GM18861 (cell line): ENCODE data around the gene CHST2.

Experiments used
- ATAC-seq: cut with Tn5 transposase; IDR thresholded peaks from one replicate; pipeline ENCODE4 v1.9.1; 2021; ENCODE audit not compliant: unreplicated experiment

Gene CHST2

GRCh38 chr3:143098032-143098764 lies 21.4 kb upstream of the CHST2 start:
- ATAC-seq: no peak

DNA sequence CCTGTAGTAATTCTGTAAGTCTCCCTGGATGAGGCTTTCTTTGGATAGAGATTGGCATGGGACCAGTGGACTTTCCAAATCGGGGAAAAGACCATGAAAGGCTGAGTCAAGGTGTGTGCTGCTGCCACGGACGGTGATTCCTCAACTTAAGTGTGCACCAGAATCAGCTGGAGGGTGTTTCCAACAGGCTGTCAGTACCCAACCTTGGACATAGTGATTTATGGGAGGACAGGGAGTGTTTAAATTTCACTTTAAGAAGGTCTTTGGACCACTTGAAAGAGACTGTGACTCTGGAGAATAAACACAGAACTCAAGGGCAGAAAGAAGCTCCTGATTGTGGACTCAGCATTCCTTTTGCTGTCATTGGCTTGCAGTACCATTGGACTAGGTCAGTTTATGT lies 20.4 kb upstream of the CHST2 start:
- ATAC-seq: no peak

DNA sequence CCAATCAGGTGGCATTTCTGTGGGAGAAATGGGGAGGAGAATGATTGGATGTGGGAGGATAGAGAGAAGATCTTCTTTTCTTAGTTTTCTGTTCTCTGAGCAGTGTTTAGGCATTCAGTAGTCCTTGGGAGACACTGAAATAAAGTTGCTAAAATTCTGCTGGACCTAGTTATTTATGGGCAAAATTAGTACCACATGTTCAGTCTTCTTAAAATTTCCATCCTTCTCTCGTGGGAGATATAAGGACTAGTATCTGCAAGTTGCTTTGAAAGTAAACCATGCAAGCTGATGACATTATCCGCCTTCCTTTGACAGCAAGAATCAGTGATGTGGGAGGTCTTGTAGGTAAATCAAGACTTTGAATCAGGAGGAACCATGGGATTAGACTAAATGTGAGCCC lies 19.9 kb upstream of the CHST2 start:
- ATAC-seq: no peak

DNA sequence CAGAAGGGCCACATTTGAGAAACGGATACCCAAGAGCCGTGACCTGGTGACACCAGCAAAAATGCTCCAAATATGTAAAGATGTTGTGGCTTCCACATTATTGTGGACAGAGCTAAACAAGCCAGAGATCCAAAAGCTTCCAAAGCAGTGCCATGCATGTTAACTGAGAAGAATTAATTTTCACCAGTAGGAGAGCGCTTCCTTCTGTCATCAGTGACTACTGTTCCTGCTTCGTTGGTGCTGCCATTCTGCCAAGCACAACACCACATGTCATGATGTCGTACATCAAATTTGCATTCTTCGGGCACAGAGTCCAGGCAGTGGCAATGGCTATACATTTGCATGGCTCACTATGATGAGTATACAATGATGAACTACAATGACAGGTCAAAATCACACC lies 19.1 kb upstream of the CHST2 start:
- no peak for ATAC-seq

GRCh38 chr3:143101792-143102381 lies 17.7 kb upstream of the CHST2 start:
- ATAC-seq: no peak

DNA sequence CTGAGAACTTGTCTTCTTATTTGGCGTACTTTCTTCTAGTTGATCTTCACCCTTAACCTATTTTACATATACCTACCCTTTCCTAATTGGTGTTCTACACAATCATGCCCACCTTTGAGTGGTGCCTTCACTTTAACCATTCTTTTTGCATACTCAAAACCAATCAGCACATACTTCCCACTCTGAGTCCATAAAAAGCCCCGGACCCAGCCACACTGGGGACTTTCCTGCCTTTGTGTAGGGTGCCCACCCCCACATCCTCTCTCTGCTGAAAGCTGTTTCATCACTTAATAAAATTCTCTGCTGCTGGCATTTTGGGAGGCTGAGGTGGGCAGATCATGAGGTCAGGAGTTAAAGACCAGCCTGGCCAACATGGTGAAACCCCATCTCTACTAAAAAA lies 15.9 kb upstream of the CHST2 start:
- no peak for ATAC-seq

- no peak for ATAC-seq
Observed at GRCh38 chr3:143105170-143105569, 14.4 kb upstream of the CHST2 start.

DNA sequence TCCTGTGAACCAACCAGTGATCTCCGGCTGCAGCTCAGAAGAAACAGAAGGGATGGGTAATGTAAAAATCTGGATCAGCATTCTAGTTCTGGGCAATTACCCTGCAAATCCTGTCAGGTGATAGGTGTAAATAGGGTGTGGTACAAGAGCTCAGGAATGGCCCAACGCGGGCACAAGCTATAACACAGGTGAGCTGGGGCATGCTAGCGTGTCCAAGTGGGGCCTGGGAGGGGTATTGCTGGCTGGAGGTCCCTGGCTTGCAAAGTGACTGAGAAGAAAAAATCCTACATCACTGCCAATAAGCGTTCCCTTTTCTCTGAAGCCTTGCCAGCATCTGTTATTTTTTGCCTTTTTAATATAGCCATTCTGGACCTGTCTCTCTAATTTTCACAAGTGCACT lies 9.7 kb upstream of the CHST2 start:
- no peak for ATAC-seq

- ATAC-seq: no peak
Observed at GRCh38 chr3:143110371-143110770, 9.2 kb upstream of the CHST2 start.

- no peak for ATAC-seq
Observed at GRCh38 chr3:143118630-143119008, 952 bp upstream of the CHST2 start.

DNA sequence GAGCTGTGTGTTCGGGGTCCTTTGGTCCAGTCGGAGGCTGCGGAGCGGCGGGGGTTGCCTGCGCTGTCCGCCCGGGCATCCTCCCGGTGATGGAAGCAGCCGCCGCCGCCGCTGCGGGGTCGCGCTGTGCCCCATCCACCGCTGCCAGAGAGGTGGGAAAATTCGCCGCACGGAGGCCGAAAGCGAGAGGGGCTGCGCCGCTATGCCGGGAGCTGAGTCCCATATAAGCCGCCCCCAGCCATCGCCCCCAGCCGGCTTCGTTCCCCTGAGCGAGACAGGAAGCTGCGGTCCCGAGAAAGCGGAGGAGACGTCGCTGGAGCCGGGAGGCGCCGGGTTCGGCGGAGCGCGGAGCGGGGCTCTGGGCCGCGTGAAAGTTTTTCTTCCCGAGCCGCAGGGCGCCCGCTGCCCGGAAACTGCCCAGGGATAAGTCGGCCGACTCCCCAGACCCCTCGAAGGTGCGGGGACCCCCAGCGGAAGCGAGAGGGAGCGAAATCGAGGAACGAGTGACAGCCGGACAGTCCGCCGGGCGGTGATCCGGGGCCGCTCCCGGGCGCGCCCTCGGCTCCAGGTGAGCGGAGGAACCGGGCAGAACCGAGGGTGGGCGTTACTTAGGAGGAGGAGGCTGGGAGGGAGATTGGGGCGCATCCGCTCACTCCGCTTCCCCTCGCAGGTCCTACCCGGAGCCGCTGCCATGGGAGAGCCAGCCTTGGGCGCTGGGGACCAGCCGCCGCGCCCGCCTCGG lies 574 bp downstream of the CHST2 start:
- ATAC-seq: peak; percentile 6

- peak; percentile 33 for ATAC-seq
Observed at GRCh38 chr3:143120716-143121240, 1.2 kb downstream of the CHST2 start.

DNA sequence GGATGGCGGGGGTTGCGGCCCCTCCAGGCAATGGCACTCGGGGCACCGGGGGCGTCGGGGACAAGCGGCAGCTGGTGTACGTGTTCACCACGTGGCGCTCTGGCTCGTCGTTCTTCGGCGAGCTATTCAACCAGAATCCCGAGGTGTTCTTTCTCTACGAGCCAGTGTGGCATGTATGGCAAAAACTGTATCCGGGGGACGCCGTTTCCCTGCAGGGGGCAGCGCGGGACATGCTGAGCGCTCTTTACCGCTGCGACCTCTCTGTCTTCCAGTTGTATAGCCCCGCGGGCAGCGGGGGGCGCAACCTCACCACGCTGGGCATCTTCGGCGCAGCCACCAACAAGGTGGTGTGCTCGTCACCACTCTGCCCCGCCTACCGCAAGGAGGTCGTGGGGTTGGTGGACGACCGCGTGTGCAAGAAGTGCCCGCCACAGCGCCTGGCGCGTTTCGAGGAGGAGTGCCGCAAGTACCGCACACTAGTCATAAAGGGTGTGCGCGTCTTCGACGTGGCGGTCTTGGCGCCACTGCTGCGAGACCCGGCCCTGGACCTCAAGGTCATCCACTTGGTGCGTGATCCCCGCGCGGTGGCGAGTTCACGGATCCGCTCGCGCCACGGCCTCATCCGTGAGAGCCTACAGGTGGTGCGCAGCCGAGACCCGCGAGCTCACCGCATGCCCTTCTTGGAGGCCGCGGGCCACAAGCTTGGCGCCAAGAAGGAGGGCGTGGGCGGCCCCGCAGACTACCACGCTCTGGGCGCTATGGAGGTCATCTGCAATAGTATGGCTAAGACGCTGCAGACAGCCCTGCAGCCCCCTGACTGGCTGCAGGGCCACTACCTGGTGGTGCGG lies 1.9 kb downstream of the CHST2 start:
- no peak for ATAC-seq

DNA sequence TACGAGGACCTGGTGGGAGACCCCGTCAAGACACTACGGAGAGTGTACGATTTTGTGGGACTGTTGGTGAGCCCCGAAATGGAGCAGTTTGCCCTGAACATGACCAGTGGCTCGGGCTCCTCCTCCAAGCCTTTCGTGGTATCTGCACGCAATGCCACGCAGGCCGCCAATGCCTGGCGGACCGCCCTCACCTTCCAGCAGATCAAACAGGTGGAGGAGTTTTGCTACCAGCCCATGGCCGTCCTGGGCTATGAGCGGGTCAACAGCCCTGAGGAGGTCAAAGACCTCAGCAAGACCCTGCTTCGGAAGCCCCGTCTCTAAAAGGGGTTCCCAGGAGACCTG lies 2.5 kb downstream of the CHST2 start:
- ATAC-seq: no peak

DNA sequence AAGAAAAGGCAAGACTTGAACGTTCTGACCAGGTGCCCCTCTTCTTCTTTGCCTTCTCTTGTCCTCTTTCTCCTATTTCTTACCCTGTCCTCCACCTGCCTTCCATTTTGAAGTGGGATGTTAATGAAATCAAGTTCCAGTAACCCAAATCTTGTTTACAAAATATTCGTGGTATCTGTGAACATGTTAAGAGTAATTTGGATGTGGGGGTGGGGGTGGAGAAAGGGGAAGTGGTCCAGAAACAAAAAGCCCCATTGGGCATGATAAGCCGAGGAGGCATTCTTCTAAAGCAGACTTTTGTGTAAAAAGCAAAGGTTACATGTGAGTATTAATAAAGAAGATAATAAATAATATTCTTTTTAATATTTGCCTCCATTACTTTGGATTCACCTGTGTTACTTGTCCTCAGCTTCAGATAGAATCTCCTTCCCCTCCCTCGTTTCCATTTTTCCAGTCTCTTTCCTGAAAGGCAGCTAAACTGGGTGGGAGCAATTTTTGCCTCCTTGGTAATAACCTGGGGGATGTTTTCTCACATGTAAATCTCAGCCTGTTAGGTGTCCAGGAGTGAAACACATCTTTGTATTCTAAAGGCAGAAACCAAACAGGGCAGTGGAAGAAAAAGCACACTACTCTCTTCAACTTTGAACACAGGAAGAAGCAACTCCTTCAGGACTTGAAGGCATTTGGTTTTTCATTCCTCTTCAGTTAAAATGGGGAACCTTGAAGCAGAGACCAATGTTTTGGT lies 3.2 kb downstream of the CHST2 start:
- ATAC-seq: no peak

DNA sequence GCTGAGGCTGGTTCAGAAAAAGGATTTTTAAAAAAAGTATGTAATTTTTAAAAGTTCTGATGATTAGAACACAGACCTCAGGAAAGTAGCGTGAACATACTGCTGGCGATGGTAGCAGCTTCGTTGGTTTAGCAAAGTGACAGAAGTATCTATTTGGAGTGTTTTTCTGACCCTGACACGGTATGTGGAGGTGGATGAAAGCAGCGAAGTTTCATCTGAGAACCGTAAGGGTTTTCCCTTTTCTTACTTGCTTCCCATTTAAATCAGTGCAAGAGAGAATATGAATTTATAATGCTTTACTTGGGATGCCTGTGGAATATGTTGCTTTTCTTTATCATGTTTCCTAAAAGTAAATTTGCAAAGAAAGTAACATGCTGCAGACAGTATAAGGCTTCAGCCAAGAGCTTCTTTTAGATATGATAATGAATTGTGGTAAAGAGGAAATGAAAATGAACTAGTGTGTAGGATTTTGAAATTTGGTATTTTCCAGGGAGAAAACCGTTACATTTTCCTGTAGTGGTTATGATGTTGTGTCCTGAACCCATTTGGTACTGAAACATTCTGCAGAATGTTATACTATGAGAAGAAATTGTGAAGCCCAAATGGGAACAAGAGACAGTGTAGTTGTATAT lies 3.9 kb downstream of the CHST2 start:
- no peak for ATAC-seq

- ATAC-seq: no peak
Observed at GRCh38 chr3:143124601-143125520, 5.3 kb downstream of the CHST2 start.

DNA sequence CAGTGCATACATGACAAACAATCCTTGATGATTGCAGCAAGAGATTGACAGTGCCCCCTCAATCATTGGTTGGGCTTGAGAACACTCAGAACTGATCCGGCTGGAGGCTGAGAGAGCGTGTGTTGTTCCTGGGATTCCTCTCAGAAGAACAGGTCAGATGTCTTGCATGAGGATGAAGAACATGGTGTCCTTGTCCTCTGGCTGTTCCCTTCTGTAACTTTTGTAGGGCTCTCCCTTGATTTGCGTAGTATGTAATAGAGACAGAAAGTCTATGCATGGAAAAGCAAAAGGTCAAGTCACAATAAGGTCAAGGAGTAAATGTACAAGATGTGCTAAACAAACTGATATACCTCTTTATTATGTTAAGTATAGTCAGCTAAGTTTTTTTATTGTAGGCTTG lies 8.2 kb downstream of the CHST2 start:
- no peak for ATAC-seq
